GM10847 (cell line): Measurements from ENCODE around the gene ACRBP.

Source experiments
- POLR2A ChIP-seq: IDR thresholded peaks from 2 replicates; pipeline ENCODE4 v1.6.1; 2011; ENCODE audit not compliant: insufficient read length; ENCODE audit errors: extremely low read depth

Gene ACRBP

GRCh38 chr12:6632026-6632983, 14.9 kb downstream of the ACRBP start:
- peak; percentile 13 for TF ChIP-seq POLR2A

- TF ChIP-seq POLR2A: no peak
Measured at GRCh38 chr12:6631549-6631961, 15.7 kb downstream of the ACRBP start.

DNA sequence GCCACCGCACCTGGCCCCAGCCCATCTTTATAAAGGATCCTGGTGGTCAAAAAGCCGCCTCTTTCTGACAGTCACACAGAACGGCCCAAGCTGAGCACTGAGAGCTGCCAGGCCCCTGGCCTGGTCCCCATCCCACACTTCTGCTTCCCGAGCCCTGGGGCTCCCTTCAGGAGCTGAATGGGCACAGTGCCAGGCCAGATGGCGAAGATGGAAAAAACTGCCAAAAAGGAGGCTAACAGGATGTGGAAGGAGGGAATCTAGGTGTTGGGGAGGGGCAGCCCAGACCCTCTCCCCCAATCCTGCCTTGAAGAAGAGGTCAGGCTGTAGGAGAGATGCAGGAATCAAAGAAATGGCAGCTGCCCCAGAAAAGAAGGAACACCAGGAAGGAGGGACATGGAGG, 16.5 kb downstream of the ACRBP start:
- no peak for TF ChIP-seq POLR2A

DNA sequence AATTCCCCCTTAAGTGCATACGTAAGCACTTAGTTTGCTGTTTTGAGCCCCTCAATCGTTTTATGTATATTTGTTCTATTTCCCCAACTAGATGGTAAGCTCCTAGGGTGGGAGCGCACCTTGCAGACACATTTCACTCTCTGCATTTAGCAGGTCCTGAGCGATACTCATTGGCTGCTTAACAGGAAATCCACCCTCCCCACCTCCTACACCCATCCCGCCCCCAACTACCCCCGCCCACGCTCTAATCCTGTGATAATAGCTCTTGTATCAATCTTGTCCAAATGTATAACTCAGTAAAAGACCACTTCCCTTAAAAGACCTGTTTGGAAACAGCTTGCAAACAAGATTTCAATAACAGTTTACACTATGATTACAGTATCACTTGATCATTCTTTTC, 19.6 kb downstream of the ACRBP start:
- no peak for TF ChIP-seq POLR2A

DNA sequence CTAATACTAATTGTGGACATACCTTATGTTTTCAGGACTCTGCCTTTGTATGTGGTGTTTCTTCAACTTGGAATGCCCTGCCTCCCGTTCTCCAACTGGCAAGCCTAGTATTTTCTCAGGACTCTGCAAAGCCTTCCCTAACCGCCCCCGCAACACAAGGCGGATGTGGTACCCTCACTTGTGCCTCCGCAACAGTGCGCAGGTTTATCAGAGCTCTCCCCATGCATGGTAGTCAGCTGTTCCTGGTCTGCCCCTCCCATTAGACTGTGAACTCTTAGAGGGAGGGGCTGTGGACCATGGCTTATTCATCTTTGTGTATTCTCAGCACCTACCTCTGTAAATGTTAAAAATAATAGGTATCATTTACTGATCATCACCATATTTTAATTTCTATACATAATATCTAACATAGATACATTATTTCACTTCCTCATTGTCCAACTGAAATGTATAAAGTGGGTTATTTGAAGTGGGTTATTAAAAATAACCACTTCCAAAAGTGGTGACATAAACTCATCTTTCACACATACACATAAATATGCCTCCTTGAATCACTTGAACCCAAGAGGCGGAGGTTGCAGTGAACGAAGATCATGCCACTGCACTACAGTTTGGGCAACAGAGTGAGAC, 20.5 kb downstream of the ACRBP start:
- TF ChIP-seq POLR2A: no peak

GRCh38 chr12:6620885-6621274, 26.4 kb downstream of the ACRBP start:
- no peak for TF ChIP-seq POLR2A

DNA sequence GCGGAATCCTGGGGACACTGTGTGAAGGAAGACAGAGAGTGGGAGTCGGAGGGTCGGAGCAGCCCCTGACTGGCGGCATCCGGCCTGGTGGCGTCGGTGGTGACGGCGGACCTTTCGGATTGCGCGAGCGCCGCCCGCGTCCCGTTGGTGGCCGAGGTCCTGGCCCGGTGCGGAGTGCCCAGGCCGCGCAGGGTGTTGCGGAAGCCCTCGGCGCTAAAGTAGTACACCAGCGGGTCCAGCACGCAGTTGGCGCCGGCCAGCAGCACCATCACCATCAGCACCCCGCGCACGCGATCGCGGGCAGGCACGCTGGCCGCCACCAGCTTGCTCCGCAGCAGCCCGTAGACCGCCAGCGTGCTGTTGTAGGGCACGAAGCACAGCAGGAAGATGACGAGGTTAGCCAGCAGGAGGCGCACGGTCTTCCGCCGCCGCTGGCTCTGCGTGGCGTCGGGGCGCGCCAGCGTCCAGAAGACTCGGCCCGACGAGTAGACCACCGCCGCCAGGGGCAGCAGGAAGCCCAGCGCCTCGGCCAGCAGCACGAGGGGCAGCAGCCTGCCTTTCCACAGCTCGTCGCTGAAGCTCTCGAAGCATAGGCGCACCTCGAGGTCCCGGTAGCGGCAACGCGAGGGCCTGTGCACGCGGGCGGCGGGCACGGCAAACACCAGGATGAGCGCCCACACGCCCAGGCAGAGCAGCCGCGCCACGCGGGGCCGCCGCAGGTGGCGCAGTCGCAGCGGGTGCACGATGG, 26.9 kb downstream of the ACRBP start:
- no peak for TF ChIP-seq POLR2A

- no peak for TF ChIP-seq POLR2A
Measured at GRCh38 chr12:6618483-6619225, 28.6 kb downstream of the ACRBP start.

- TF ChIP-seq POLR2A: no peak
Measured at GRCh38 chr12:6615802-6616201, 31.4 kb downstream of the ACRBP start.

GRCh38 chr12:6614513-6615172, 32.6 kb downstream of the ACRBP start:
- no peak for TF ChIP-seq POLR2A

DNA sequence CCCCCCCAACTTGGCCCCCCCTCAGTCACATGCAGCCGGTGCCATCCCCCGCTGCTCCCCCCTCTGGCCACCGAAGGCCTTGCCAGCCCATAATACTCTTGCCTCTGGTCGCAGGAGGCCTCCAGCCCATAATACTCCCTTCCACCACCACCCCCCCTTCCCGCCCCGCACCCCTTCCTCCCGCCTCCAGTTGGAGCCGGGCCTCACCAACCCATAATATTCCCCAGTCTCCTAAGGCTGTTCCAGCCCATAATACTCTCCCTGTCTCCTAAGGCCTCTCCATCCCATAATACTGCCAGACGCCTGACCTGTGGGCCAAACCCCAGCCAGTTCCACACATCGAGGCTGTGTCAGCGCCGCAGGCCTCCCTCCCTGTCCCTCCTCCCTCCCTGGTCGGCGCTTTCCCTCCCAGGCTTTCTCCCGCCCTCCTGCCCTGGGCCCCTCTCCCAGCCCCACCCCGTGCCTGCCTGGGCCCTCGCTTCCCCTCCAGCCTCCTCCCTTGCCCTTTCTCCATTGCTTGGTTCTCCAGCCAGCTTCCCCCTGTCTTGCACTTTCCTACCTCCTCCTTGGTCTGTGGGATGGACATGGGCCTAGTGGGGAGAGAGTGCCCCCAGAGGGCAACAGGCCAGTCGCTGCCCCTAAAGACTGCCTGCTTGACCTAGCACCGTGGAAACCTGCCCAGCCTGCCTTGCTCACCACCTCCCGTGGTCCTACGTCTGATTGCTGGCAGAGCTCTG, 33.3 kb downstream of the ACRBP start:
- no peak for TF ChIP-seq POLR2A

GRCh38 chr12:6613015-6613775, 34.0 kb downstream of the ACRBP start:
- TF ChIP-seq POLR2A: no peak

DNA sequence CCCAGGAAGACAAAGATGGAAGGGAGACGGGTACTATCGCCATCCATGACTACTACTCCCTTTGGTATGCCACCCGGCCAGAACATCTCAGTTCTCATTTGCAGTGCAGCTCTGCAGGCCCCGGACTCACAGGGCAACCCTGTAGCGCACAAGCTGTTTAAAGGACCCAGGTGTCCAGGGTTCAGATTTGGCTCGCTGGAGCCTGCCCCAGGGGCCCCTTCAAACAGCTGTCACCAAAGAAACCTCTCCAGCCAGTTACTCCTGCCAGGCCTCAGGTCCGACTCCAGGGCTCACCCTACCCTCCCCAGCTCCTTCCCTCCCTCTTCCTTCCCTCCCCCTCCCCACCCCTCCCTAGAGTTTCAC, 34.6 kb downstream of the ACRBP start:
- TF ChIP-seq POLR2A: no peak
